Hepatocyte (in vitro differentiated cells): ENCODE results near the gene SRC.

Experiments used
- EZH2 ChIP-seq: fragments of 200-600 bp; sonication (generic); IDR thresholded peaks from 2 replicates; pipeline ENCODE4 v1.6.1; 2016; ENCODE audit warnings: antibody characterized with exemption, mild to moderate bottlenecking, borderline replicate concordance
- TF ChIP-seq, protein P1 (sequence below): fragments of 200-600 bp; sonication (generic); IDR thresholded peaks from 2 replicates; pipeline ENCODE4 v1.5.1; 2016; ENCODE audit warnings: antibody characterized with exemption, mild to moderate bottlenecking; ENCODE audit not compliant: poor library complexity

DNA sequence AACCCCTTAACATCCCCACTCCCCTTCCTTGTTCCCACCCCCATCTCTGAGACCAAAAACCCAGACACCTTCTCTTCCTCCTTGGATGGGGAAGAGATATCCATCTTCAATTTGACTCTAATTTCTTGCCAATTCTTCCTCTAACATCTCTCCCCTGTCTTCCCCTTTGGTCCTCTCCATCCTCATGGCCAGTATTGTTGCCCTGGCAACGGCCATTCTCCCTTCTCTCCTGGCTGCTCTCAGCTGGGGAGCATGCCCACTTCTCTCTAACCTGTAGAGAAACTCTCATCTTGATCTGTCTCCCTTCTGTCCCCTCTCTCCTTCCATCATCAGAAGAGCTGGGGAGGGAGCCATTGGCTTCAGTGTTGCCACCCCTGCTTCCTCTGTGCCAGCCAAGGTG lies 86.7 kb downstream of the SRC start:
- TF ChIP-seq, protein P1, sequence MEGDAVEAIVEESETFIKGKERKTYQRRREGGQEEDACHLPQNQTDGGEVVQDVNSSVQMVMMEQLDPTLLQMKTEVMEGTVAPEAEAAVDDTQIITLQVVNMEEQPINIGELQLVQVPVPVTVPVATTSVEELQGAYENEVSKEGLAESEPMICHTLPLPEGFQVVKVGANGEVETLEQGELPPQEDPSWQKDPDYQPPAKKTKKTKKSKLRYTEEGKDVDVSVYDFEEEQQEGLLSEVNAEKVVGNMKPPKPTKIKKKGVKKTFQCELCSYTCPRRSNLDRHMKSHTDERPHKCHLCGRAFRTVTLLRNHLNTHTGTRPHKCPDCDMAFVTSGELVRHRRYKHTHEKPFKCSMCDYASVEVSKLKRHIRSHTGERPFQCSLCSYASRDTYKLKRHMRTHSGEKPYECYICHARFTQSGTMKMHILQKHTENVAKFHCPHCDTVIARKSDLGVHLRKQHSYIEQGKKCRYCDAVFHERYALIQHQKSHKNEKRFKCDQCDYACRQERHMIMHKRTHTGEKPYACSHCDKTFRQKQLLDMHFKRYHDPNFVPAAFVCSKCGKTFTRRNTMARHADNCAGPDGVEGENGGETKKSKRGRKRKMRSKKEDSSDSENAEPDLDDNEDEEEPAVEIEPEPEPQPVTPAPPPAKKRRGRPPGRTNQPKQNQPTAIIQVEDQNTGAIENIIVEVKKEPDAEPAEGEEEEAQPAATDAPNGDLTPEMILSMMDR: no peak
- no peak for TF ChIP-seq EZH2
